HepG2 (cell line): Measurements from ENCODE around the gene C2orf49. TPM values are rescaled to one million over a fixed set of nuclear protein-coding genes. Genes with fewer than 3 reads are reported as not detected.

Experiments used
- GABPA ChIP-seq, 2 experiments: IDR thresholded peaks; 2 replicates each; pipeline ENCODE4 v1.6.1; 2011 to 2016; ENCODE audit warnings: low read depth in 2 of 2, low read length in 1 of 2, missing biosample characterization in 1 of 2, missing genetic modification characterization in 1 of 2
- IRF2 ChIP-seq: IDR thresholded peaks from 2 replicates; pipeline ENCODE4 v1.6.1; 2018; ENCODE audit warnings: missing genetic modification reagents, missing compliant biosample characterization
- KAT7 ChIP-seq: IDR thresholded peaks from 2 replicates; pipeline ENCODE4 v1.6.1; 2018; ENCODE audit warnings: borderline replicate concordance, missing compliant biosample characterization
- MZF1 ChIP-seq: sonication (generic); formaldehyde crosslinking; IDR thresholded peaks from 2 replicates; pipeline ENCODE4 v1.8.1; 2023; ENCODE audit warnings: mild to moderate bottlenecking, missing genetic modification reagents, borderline replicate concordance
- NCOA5 ChIP-seq: sonication (generic); formaldehyde crosslinking; IDR thresholded peaks from 2 replicates; pipeline ENCODE4 v1.4.0; 2020; ENCODE audit warnings: missing genetic modification reagents
- REPIN1 ChIP-seq: sonication (generic); formaldehyde crosslinking; IDR thresholded peaks from 2 replicates; pipeline ENCODE4 v1.8.0; 2022; ENCODE audit warnings: missing genetic modification reagents, low read depth, mild to moderate bottlenecking, borderline replicate concordance
- SALL2 ChIP-seq: sonication (generic); formaldehyde crosslinking; IDR thresholded peaks from 2 replicates; pipeline ENCODE4 v1.8.1; 2023; ENCODE audit warnings: mild to moderate bottlenecking, missing genetic modification reagents, inconsistent platforms
- SP1 ChIP-seq, 2 experiments: fragments of 450-650 bp in 1 of 2; sonication (generic) in 1 of 2; formaldehyde crosslinking in 1 of 2; IDR thresholded peaks; 2 replicates each; pipeline versions ENCODE4 v1.4.0 to v1.6.1; 2016 to 2020; ENCODE audit warnings: missing genetic modification reagents in 1 of 2
- ZBTB7B ChIP-seq: sonication (generic); formaldehyde crosslinking; IDR thresholded peaks from 2 replicates; pipeline ENCODE4 v1.4.0; 2020; ENCODE audit warnings: missing genetic modification reagents
- ZNF230 ChIP-seq: sonication (generic); formaldehyde crosslinking; IDR thresholded peaks from 2 replicates; pipeline ENCODE4 v1.4.0; 2020; ENCODE audit warnings: mild to moderate bottlenecking, missing genetic modification reagents
- ZNF253 ChIP-seq: sonication (generic); formaldehyde crosslinking; IDR thresholded peaks from 2 replicates; pipeline ENCODE4 v1.8.0; 2022; ENCODE audit warnings: mild to moderate bottlenecking, missing genetic modification reagents, borderline replicate concordance
- ZNF598 ChIP-seq: sonication (generic); formaldehyde crosslinking; IDR thresholded peaks from 2 replicates; pipeline ENCODE4 v1.5.1; 2020; ENCODE audit warnings: mild to moderate bottlenecking, missing genetic modification reagents, borderline replicate concordance
- ZNF792 ChIP-seq: IDR thresholded peaks from 2 replicates; pipeline ENCODE4 v1.6.1; 2016
- ZNF891 ChIP-seq: sonication (generic); formaldehyde crosslinking; IDR thresholded peaks from 2 replicates; pipeline ENCODE4 v1.5.0; 2020; ENCODE audit warnings: mild to moderate bottlenecking, missing genetic modification reagents
- ZSCAN22 ChIP-seq: sonication (generic); formaldehyde crosslinking; IDR thresholded peaks from 2 replicates; pipeline ENCODE4 v1.4.0; 2020; ENCODE audit warnings: mild to moderate bottlenecking, missing genetic modification reagents
- polyA plus RNA-seq, 8 experiments: library from polyadenylated mRNA; depleted of rRNA in 3 of 8; stranded (reverse) in 7 of 8; unstranded in 1 of 8; fragments of >200 nt; fragmentation: Illumina TruSeq in 4 of 8; extraction: Trizol in 4 of 8; gene quantifications; 2 replicates each; pipeline versions ENCODE4 v1.2.1 to v1.2.3, GENCODE V29; 2011 to 2016; ENCODE audit warnings: low read depth in 4 of 8, missing spikeins in 1 of 8, mixed read lengths in 1 of 8; ENCODE audit not compliant: insufficient read depth in 1 of 8
- total RNA-seq, 5 experiments: library from RNA; depleted of rRNA; stranded (reverse); fragments of >200 nt; fragmentation: Illumina TruSeq; extraction: Trizol; gene quantifications; 2 replicates each; pipeline ENCODE4 v1.2.3, GENCODE V29; 2016; ENCODE audit warnings: low read depth in 1 of 5
- TF ChIP-seq, protein P1 (sequence below): fragments of 450-650 bp; IDR thresholded peaks from 2 replicates; pipeline ENCODE4 v1.6.1; 2017
- TF ChIP-seq, protein P2 (sequence below): sonication (generic); formaldehyde crosslinking; IDR thresholded peaks from 2 replicates; pipeline ENCODE4 v1.4.0; 2020; ENCODE audit warnings: missing genetic modification reagents, borderline replicate concordance
- TF ChIP-seq, protein P3 (sequence below): sonication (generic); formaldehyde crosslinking; IDR thresholded peaks from 2 replicates; pipeline ENCODE4 v1.4.0; 2020; ENCODE audit warnings: missing genetic modification reagents
- TF ChIP-seq, protein P4 (sequence below): sonication (generic); formaldehyde crosslinking; conservative IDR thresholded peaks from 2 replicates; pipeline ENCODE4 v1.5.0; 2020; ENCODE audit warnings: missing genetic modification reagents

The C2orf49 gene
- total and polyA plus RNA-seq, 2 of the 13 experiments (the other 11 are each of a cell fraction or from before 2014, with no cell fraction given) = 24.7 to 28.8 TPM

DNA sequence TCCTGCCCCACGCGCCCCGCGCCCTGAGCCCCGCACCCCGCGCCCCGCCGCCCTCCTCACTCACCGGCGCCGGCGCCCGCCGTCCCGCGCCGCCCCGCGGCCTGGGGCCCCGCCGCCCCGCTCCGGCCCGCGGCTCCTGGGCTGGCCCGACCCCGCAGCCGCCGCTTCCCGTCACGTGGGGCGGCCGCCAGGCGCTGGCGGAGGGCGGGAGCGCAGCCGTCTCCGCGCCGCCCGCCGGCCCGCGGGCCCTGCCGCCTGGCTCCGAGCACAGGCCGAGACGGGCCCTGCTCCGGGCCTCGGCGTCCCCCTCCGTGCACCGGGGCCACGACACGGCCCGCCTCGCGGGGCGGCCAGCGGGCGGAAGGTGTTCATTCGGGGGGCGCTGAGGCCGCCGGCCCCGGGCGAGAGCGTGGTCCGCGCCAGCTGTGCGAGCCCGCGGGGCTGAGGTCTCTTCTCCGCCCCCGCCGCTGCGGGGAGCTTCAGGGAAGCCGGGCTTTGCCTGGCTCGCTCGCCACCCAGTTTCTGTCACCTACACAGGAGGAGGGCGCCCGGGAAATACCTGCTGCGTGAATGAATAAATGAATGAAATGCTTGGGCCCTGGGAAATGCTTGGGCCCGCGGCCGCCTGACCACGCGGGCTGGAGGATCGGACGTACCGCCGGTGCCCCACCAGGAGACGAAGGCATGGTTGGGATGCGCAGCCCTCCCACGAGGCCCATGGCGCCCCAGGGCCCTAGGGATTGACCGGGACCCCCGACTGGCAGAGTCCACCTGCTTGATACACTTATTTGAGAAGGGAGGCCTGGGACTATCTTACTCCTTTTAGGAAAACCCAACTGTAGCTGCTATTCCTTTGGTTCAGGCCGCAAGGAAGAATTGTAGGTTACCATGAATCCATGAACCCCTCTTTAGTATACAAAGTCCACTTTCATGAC lies 7.5 kb upstream of the C2orf49 start, which contains the start of gene TGFBRAP1 (continued):
- TF ChIP-seq ZSCAN22 (CRISPR knock-in tag) (peak; percentile 35; the same call in 1 of the 2 replicates), ZNF253 (CRISPR knock-in tag) (no peak; the same call in 1 of the 2 replicates), SP1 (IDR thresholded peaks at IDR 0.05) (no peak), SP1 (CRISPR knock-in tag; IDR thresholded peaks at IDR 0.05) (no peak), SALL2 (CRISPR knock-in tag) (peak; percentile 69; the same call in 1 of the 2 replicates), REPIN1 (CRISPR knock-in tag) (no peak), ZBTB7B (peak; percentile 80; the same call in 1 of the 2 replicates), MZF1 (CRISPR knock-in tag) (no peak), IRF2 (CRISPR knock-in tag) (0 out of 2 replicates have a peak, but pooled peaks have one; percentile 52), KAT7 (CRISPR knock-in tag) (0 out of 2 replicates have a peak, but pooled peaks have one; percentile 29), ZNF891 (CRISPR knock-in tag) (peak; percentile 95), NCOA5 (CRISPR knock-in tag) (no peak), ZNF598 (CRISPR knock-in tag) (peak; percentile 75), GABPA (IDR thresholded peaks at IDR 0.05; ENCODE audit: low read depth, low read length) (peak; percentile 46), GABPA (CRISPR knock-in tag; IDR thresholded peaks at IDR 0.05; ENCODE audit: low read depth) (0 out of 2 replicates have a peak, but pooled peaks have one; percentile 12), ZNF230 (CRISPR knock-in tag) (peak; percentile 91; the same call in 1 of the 2 replicates), ZNF792 (CRISPR knock-in tag) (peak; percentile 36; the same call in 1 of the 2 replicates)
- TF ChIP-seq, protein P1, sequence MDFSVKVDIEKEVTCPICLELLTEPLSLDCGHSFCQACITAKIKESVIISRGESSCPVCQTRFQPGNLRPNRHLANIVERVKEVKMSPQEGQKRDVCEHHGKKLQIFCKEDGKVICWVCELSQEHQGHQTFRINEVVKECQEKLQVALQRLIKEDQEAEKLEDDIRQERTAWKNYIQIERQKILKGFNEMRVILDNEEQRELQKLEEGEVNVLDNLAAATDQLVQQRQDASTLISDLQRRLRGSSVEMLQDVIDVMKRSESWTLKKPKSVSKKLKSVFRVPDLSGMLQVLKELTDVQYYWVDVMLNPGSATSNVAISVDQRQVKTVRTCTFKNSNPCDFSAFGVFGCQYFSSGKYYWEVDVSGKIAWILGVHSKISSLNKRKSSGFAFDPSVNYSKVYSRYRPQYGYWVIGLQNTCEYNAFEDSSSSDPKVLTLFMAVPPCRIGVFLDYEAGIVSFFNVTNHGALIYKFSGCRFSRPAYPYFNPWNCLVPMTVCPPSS = no peak
- TF ChIP-seq, protein P2, sequence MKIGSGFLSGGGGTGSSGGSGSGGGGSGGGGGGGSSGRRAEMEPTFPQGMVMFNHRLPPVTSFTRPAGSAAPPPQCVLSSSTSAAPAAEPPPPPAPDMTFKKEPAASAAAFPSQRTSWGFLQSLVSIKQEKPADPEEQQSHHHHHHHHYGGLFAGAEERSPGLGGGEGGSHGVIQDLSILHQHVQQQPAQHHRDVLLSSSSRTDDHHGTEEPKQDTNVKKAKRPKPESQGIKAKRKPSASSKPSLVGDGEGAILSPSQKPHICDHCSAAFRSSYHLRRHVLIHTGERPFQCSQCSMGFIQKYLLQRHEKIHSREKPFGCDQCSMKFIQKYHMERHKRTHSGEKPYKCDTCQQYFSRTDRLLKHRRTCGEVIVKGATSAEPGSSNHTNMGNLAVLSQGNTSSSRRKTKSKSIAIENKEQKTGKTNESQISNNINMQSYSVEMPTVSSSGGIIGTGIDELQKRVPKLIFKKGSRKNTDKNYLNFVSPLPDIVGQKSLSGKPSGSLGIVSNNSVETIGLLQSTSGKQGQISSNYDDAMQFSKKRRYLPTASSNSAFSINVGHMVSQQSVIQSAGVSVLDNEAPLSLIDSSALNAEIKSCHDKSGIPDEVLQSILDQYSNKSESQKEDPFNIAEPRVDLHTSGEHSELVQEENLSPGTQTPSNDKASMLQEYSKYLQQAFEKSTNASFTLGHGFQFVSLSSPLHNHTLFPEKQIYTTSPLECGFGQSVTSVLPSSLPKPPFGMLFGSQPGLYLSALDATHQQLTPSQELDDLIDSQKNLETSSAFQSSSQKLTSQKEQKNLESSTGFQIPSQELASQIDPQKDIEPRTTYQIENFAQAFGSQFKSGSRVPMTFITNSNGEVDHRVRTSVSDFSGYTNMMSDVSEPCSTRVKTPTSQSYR (CRISPR knock-in tag) = no peak
- TF ChIP-seq, protein P3, sequence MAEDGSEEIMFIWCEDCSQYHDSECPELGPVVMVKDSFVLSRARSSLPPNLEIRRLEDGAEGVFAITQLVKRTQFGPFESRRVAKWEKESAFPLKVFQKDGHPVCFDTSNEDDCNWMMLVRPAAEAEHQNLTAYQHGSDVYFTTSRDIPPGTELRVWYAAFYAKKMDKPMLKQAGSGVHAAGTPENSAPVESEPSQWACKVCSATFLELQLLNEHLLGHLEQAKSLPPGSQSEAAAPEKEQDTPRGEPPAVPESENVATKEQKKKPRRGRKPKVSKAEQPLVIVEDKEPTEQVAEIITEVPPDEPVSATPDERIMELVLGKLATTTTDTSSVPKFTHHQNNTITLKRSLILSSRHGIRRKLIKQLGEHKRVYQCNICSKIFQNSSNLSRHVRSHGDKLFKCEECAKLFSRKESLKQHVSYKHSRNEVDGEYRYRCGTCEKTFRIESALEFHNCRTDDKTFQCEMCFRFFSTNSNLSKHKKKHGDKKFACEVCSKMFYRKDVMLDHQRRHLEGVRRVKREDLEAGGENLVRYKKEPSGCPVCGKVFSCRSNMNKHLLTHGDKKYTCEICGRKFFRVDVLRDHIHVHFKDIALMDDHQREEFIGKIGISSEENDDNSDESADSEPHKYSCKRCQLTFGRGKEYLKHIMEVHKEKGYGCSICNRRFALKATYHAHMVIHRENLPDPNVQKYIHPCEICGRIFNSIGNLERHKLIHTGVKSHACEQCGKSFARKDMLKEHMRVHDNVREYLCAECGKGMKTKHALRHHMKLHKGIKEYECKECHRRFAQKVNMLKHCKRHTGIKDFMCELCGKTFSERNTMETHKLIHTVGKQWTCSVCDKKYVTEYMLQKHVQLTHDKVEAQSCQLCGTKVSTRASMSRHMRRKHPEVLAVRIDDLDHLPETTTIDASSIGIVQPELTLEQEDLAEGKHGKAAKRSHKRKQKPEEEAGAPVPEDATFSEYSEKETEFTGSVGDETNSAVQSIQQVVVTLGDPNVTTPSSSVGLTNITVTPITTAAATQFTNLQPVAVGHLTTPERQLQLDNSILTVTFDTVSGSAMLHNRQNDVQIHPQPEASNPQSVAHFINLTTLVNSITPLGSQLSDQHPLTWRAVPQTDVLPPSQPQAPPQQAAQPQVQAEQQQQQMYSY (CRISPR knock-in tag) = peak; percentile 37; the same call in 1 of the 2 replicates
- TF ChIP-seq, protein P4, sequence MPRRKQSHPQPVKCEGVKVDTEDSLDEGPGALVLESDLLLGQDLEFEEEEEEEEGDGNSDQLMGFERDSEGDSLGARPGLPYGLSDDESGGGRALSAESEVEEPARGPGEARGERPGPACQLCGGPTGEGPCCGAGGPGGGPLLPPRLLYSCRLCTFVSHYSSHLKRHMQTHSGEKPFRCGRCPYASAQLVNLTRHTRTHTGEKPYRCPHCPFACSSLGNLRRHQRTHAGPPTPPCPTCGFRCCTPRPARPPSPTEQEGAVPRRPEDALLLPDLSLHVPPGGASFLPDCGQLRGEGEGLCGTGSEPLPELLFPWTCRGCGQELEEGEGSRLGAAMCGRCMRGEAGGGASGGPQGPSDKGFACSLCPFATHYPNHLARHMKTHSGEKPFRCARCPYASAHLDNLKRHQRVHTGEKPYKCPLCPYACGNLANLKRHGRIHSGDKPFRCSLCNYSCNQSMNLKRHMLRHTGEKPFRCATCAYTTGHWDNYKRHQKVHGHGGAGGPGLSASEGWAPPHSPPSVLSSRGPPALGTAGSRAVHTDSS (CRISPR knock-in tag) = no peak
